IPS DF 19.7 (cell line): ENCODE results near the gene EHBP1.

ENCODE experiments used
- DNase-seq: peaks from one replicate; pipeline ENCODE4 v3.0.0-alpha.2; 2013; ENCODE audit warnings: low read depth, low spot score

The EHBP1 gene

GRCh38 chr2:62822549-62822948, 117.0 kb downstream of the EHBP1 start:
- no peak for DNase-seq

- DNase-seq: no peak
These were observed 118.9 kb downstream of the EHBP1 start for GRCh38 chr2:62824388-62824787.

GRCh38 chr2:62826141-62826540, 120.6 kb downstream of the EHBP1 start:
- no peak for DNase-seq

- DNase-seq: no peak
These were observed 121.6 kb downstream of the EHBP1 start for GRCh38 chr2:62826953-62827675.

GRCh38 chr2:62831729-62832128, 126.2 kb downstream of the EHBP1 start:
- no peak for DNase-seq

GRCh38 chr2:62844311-62845090, 139.0 kb downstream of the EHBP1 start:
- no peak for DNase-seq

GRCh38 chr2:62845256-62845655, 139.7 kb downstream of the EHBP1 start:
- DNase-seq: no peak

- no peak for DNase-seq
These were observed 146.7 kb downstream of the EHBP1 start for GRCh38 chr2:62852254-62852653.

- no peak for DNase-seq
These were observed 149.3 kb downstream of the EHBP1 start for GRCh38 chr2:62854600-62855514.

- no peak for DNase-seq
These were observed 150.9 kb downstream of the EHBP1 start for GRCh38 chr2:62856228-62857040.

- no peak for DNase-seq
These were observed 151.8 kb downstream of the EHBP1 start for GRCh38 chr2:62857139-62857931.

- DNase-seq: no peak
These were observed 152.8 kb downstream of the EHBP1 start for GRCh38 chr2:62858231-62858832.

GRCh38 chr2:62868947-62869346, 163.4 kb downstream of the EHBP1 start:
- DNase-seq: no peak

GRCh38 chr2:62870966-62871365, 165.5 kb downstream of the EHBP1 start:
- no peak for DNase-seq

GRCh38 chr2:62871506-62871905, 166.0 kb downstream of the EHBP1 start:
- no peak for DNase-seq

- DNase-seq: no peak
These were observed 168.1 kb downstream of the EHBP1 start for GRCh38 chr2:62873603-62874002.

GRCh38 chr2:62874881-62875383, 169.4 kb downstream of the EHBP1 start:
- DNase-seq: no peak

GRCh38 chr2:62881162-62881795, 175.8 kb downstream of the EHBP1 start:
- DNase-seq: no peak

GRCh38 chr2:62883629-62884028, 178.1 kb downstream of the EHBP1 start:
- DNase-seq: no peak
